ENCODE results near the gene SLC19A1. TPM values are rescaled to one million over a fixed set of nuclear protein-coding genes. Genes with fewer than 3 reads are reported as not detected.

SLC19A1 gene
- total RNA-seq, 2 experiments from 2014 or later: 34.3 to 38.4 TPM

- ATAC-seq (ENCODE audit: low read depth) (no peak), DNase-seq (no peak)
- POLR2A ChIA-PET: no interaction called here
- Mint-ChIP-seq H3K27ac (no peak overlapping the region), H3K4me1 (peaks cover 14% of the 10 kb centered on the region), H3K36me3 (peaks cover 31% of the 10 kb centered on the region), H3K27me3 (no peaks in the 10 kb centered on the region), H3K9me3 (peaks cover 20% of the 10 kb centered on the region), H3K4me3 (no peak overlapping the region)
These were observed 26.8 kb downstream of the SLC19A1 start for GRCh38 chr21:45515241-45516061.

GRCh38 chr21:45514311-45515021, 27.8 kb downstream of the SLC19A1 start:
- H3K4me1 Mint-ChIP-seq: peaks cover 14% of the 10 kb centered on the region
- H3K4me3 Mint-ChIP-seq: no peak overlapping the region
- peaks cover 21% of the 10 kb centered on the region for H3K36me3 Mint-ChIP-seq
- H3K27ac Mint-ChIP-seq: no peak overlapping the region
- H3K9me3 Mint-ChIP-seq: peaks cover 13% of the 10 kb centered on the region
- H3K27me3 Mint-ChIP-seq: no peaks in the 10 kb centered on the region
- ATAC-seq (ENCODE audit: low read depth) (no peak), DNase-seq (no peak)
- POLR2A ChIA-PET: no interaction called here

GRCh38 chr21:45513741-45514310, 28.4 kb downstream of the SLC19A1 start:
- POLR2A ChIA-PET: no interaction called here
- Mint-ChIP-seq H3K4me3 (no peak overlapping the region), H3K27me3 (no peaks in the 10 kb centered on the region), H3K27ac (no peak overlapping the region), H3K9me3 (peaks cover 10% of the 10 kb centered on the region), H3K36me3 (peaks cover 15% of the 10 kb centered on the region), H3K4me1 (peaks cover 14% of the 10 kb centered on the region)
- DNase-seq (no peak), ATAC-seq (ENCODE audit: low read depth) (no peak)

GRCh38 chr21:45513003-45513717, 29.1 kb downstream of the SLC19A1 start:
- no peak for ATAC-seq (ENCODE audit: low read depth)

GRCh38 chr21:45512626-45513002, 29.6 kb downstream of the SLC19A1 start:
- ATAC-seq (ENCODE audit: low read depth) (no peak), DNase-seq (no peak)
- Mint-ChIP-seq H3K9me3 (no peaks in the 10 kb centered on the region), H3K27ac (peak overlapping the region; percentile 56), H3K4me3 (no peak overlapping the region), H3K36me3 (peaks cover 3% of the 10 kb centered on the region), H3K4me1 (peaks cover 3% of the 10 kb centered on the region), H3K27me3 (no peaks in the 10 kb centered on the region)
- POLR2A ChIA-PET: interaction anchor here (1.3 kb wide), 1 partner anchor 30 kb away, joined by 3 read pairs; no protein-coding TSS in a partner anchor

More at GRCh38 chr21:45513003-45513717, 29.1 kb downstream of the SLC19A1 start:
- H3K4me1 Mint-ChIP-seq: peaks cover 8% of the 10 kb centered on the region
- peaks cover 8% of the 10 kb centered on the region for H3K36me3 Mint-ChIP-seq
- DNase-seq: no peak
- POLR2A ChIA-PET: interaction anchor here (1.3 kb wide), 1 partner anchor 30 kb away, joined by 3 read pairs; no protein-coding TSS in a partner anchor
- peaks cover 4% of the 10 kb centered on the region for H3K9me3 Mint-ChIP-seq
- H3K4me3 Mint-ChIP-seq: no peak overlapping the region
- H3K27ac Mint-ChIP-seq: no peak overlapping the region
- H3K27me3 Mint-ChIP-seq: no peaks in the 10 kb centered on the region

GRCh38 chr21:45511661-45512431, 30.4 kb downstream of the SLC19A1 start:
- no peaks in the 10 kb centered on the region for H3K4me1 Mint-ChIP-seq
- no peak for ATAC-seq (ENCODE audit: low read depth)

GRCh38 chr21:45511007-45511406, 31.2 kb downstream of the SLC19A1 start:
- Mint-ChIP-seq H3K27me3 (no peaks in the 10 kb centered on the region), H3K4me3 (no peak overlapping the region), H3K4me1 (no peaks in the 10 kb centered on the region), H3K36me3 (no peaks in the 10 kb centered on the region), H3K27ac (no peak overlapping the region), H3K9me3 (no peaks in the 10 kb centered on the region)
- ATAC-seq (ENCODE audit: low read depth) (no peak), DNase-seq (no peak)
- POLR2A ChIA-PET: no interaction called here

More at GRCh38 chr21:45511661-45512431, 30.4 kb downstream of the SLC19A1 start:
- H3K27me3 Mint-ChIP-seq: no peaks in the 10 kb centered on the region
- H3K36me3 Mint-ChIP-seq: no peaks in the 10 kb centered on the region
- POLR2A ChIA-PET: interaction anchor here (1.3 kb wide), 1 partner anchor 29 kb away, joined by 3 read pairs; no protein-coding TSS in a partner anchor
- H3K27ac Mint-ChIP-seq: no peak overlapping the region
- DNase-seq: no peak
- no peaks in the 10 kb centered on the region for H3K9me3 Mint-ChIP-seq
- H3K4me3 Mint-ChIP-seq: no peak overlapping the region

GRCh38 chr21:45510466-45510955, 31.7 kb downstream of the SLC19A1 start:
- Mint-ChIP-seq H3K27ac (no peak overlapping the region), H3K4me1 (no peaks in the 10 kb centered on the region), H3K36me3 (no peaks in the 10 kb centered on the region), H3K9me3 (no peaks in the 10 kb centered on the region), H3K27me3 (no peaks in the 10 kb centered on the region), H3K4me3 (no peak overlapping the region)
- ATAC-seq (ENCODE audit: low read depth) (no peak), DNase-seq (no peak)
- POLR2A ChIA-PET: interaction anchor here (1.0 kb wide), 1 partner anchor 32 kb away, joined by 3 read pairs; no protein-coding TSS in a partner anchor

GRCh38 chr21:45509566-45510465, 32.4 kb downstream of the SLC19A1 start:
- no peaks in the 10 kb centered on the region for H3K4me1 Mint-ChIP-seq
- H3K27ac Mint-ChIP-seq: no peak overlapping the region
- no peaks in the 10 kb centered on the region for H3K9me3 Mint-ChIP-seq
- no peak overlapping the region for H3K4me3 Mint-ChIP-seq
- H3K27me3 Mint-ChIP-seq: no peaks in the 10 kb centered on the region
- ATAC-seq (ENCODE audit: low read depth) (no peak), DNase-seq (no peak)
- H3K36me3 Mint-ChIP-seq: no peaks in the 10 kb centered on the region
- POLR2A ChIA-PET: interaction anchor here (1.0 kb wide), 1 partner anchor 31 kb away, joined by 3 read pairs; no protein-coding TSS in a partner anchor

- H3K4me1 Mint-ChIP-seq: no peaks in the 10 kb centered on the region
- no peaks in the 10 kb centered on the region for H3K36me3 Mint-ChIP-seq
- ATAC-seq (ENCODE audit: low read depth): peak; percentile 19
- H3K9me3 Mint-ChIP-seq: no peaks in the 10 kb centered on the region
- no peak for DNase-seq
- POLR2A ChIA-PET: interaction anchor here (1.2 kb wide), 1 partner anchor 26 kb away, joined by 3 read pairs; no protein-coding TSS in a partner anchor
- H3K4me3 Mint-ChIP-seq: no peak overlapping the region
- H3K27me3 Mint-ChIP-seq: no peaks in the 10 kb centered on the region
- no peak overlapping the region for H3K27ac Mint-ChIP-seq
These were observed 33.4 kb downstream of the SLC19A1 start for GRCh38 chr21:45508607-45509565.

All from activated naive CD8-positive, alpha-beta T cell treated with anti-CD3 and anti-CD28 coated beads, Interleukin-2, amount 10 ng/mL, durations not matched to agents 7 days and 5 days (primary cell).